IPS-18c (cell line): ENCODE results near the gene ERCC4.

Experiments used
- H3K4me3 ChIP-seq: 2 replicates; pipeline ENCODE4 v1.7.0; 2013; ENCODE audit warnings: low read depth, mild to moderate bottlenecking, low read length, moderate library complexity; ENCODE audit not compliant: insufficient read depth
- H3K9me3 ChIP-seq: one replicate; pipeline ENCODE4 v1.6.1; 2013; ENCODE audit warnings: mild to moderate bottlenecking, low read length, moderate library complexity; ENCODE audit not compliant: control insufficient read depth, insufficient read depth

Gene ERCC4

DNA sequence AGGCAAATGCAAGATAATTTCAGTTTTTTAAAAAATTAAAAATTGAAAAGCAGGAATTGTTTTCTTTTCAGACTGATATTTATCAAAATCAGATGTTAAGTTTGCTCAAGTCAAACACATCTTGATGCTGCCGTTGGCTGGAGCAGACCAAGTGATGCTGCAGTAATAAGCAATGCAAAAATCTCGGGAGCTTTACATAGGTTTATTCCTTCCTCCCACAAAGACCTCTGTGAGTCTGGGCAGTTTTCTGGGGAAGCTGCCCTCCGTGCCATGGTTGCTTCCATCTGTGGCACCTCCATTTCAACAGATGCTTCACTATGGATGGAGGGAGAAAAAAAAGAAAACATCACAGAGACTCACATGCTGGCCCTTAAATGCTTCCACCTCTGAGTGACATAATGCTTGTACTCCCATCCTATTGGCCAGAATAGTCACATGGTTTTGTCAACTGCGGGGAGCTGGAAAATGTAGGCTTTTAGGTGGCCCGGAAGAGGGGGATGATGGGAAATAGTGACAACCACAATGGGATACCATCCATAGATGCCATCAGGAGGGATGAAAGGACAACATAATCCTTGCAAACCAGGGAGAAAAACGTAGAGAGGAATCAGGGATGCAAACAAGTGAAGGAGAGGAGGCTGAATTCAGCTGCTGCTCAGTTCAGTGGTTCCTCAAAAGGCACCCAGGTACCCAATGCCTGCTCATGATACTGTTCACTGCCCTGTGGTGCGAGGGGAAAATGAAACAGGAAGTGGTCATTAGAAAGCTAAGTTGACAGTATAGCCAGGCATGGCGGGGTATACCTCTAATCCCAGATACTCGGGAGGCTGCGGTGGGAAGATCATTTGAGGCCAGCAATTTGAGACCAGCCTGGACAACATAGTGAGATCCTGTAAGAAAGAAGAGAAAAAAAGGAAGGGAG, 13.5 kb upstream of the ERCC4 start:
- Histone ChIP-seq H3K4me3 (no peak overlapping the region), H3K9me3 (peaks cover 4% of the 10 kb centered on the region)

DNA sequence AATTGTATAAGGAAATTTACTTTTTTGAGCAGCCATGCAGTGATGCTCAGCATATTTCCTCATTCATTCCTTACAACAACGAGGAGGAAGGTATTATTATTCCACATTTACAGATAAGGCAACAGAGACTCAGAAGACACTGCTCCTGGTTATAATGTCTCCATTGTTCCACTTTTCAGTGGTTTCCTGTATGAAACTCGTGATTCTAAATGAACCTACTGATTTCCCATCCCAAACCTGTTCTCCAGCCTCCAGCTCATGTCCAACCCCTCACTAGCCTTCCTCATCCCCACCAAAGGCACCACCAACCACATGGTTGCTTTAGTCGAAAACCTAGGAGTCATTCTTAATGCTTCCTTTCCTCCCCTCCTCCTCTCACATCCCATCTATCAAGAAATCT, 12.5 kb upstream of the ERCC4 start:
- H3K9me3 ChIP-seq, result peaks cover 4% of the 10 kb centered on the region
- no peak overlapping the region for H3K4me3 ChIP-seq

- H3K9me3 ChIP-seq, result peaks cover 4% of the 10 kb centered on the region
- no peak overlapping the region for H3K4me3 ChIP-seq
Measured at GRCh38 chr16:13909069-13909468, 10.9 kb upstream of the ERCC4 start.

DNA sequence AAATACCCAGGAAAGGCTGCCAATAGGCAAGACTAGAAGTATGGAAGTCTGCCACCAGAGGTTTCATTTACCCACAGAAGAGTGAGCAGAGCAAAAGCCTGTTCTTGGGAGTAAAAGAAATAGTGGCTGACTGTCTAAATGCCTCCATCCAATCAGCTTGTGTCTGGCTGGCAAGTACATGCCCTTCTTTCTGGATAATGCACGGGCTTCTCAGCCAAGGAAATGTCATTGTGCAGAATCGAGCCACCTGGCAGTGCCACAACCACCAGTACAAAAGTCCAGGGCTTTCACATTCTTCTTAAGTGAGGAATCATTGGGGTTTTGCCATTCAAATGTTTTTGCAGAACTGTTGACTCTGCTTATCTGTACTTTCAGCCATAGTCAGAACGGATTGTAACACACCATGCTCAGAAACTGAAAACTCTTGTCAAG, 10.1 kb upstream of the ERCC4 start:
- Histone ChIP-seq H3K4me3 (no peak overlapping the region), H3K9me3 (peaks cover 4% of the 10 kb centered on the region)

GRCh38 chr16:13911306-13911705, 8.6 kb upstream of the ERCC4 start:
- no peak overlapping the region for H3K4me3 ChIP-seq
- H3K9me3 ChIP-seq, result peaks cover 2% of the 10 kb centered on the region

- Histone ChIP-seq H3K4me3 (no peak overlapping the region), H3K9me3 (peaks cover 2% of the 10 kb centered on the region)
Measured at GRCh38 chr16:13911871-13912270, 8.1 kb upstream of the ERCC4 start.

GRCh38 chr16:13912891-13913290, 7.1 kb upstream of the ERCC4 start:
- Histone ChIP-seq H3K4me3 (no peak overlapping the region), H3K9me3 (peaks cover 1% of the 10 kb centered on the region)

- no peak overlapping the region for H3K4me3 ChIP-seq
- no peaks in the 10 kb centered on the region for H3K9me3 ChIP-seq
Measured at GRCh38 chr16:13913374-13914292, 6.3 kb upstream of the ERCC4 start.

DNA sequence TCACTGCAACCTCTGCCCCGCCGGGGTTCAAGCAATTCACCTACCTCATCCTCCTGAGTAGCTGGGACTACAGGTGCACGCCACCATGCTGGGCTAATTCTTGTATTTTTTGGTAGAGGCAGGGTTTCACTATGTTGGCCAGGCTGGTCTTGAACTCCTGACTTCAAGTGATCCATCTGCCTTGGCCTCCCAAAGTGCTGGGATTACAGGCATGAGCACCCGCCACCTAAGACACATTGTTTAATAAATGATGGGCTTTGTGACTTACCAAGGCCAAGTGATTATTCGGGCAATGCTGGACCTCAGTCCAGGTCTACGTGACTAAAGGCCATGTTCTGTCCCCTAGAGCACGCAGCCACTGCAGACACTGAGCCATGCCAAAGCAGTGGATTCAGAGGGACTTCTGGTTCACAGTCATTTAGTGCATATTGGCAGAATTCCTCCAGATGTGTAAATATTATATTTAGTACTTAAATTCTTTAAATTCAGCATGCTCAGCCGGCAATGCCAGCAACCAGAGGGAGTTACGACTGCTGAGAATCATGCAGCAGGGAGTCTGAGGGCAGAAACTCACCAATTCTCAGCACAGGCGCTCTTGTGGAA, 4.8 kb upstream of the ERCC4 start:
- Histone ChIP-seq H3K4me3 (no peak overlapping the region), H3K9me3 (no peaks in the 10 kb centered on the region)

- Histone ChIP-seq H3K4me3 (no peak overlapping the region; the same call in 1 of the 2 replicates), H3K9me3 (no peaks in the 10 kb centered on the region)
Measured at GRCh38 chr16:13919330-13919682, 648 bp upstream of the ERCC4 start.

- H3K9me3 ChIP-seq, result no peaks in the 10 kb centered on the region
- peak overlapping the region; percentile 92 for H3K4me3 ChIP-seq
Measured at GRCh38 chr16:13920510-13920818, 510 bp downstream of the ERCC4 start.

DNA sequence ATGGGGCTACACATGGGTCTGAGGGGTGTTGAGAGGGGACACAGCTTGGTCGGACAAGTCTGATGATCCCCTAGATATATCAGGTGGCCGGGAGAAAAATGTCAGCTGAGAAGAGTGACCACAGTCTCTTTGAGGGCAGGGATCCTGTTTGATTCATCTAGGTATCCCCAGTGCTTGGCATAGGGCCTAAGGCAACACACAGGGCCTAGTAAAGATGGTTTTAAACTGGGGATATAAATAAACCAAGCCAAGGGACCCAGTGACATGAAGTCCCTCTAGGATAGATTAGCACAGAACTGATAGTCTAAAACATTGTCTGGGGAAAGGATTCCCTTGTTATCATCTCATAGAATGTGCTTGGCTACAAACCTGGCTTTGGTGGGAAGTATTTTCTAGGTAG, 1.4 kb downstream of the ERCC4 start:
- Histone ChIP-seq H3K9me3 (no peaks in the 10 kb centered on the region), H3K4me3 (peak overlapping the region; percentile 92; the same call in 1 of the 2 replicates)

GRCh38 chr16:13923703-13924298, 3.8 kb downstream of the ERCC4 start:
- H3K4me3 ChIP-seq, result no peak overlapping the region
- no peaks in the 10 kb centered on the region for H3K9me3 ChIP-seq

DNA sequence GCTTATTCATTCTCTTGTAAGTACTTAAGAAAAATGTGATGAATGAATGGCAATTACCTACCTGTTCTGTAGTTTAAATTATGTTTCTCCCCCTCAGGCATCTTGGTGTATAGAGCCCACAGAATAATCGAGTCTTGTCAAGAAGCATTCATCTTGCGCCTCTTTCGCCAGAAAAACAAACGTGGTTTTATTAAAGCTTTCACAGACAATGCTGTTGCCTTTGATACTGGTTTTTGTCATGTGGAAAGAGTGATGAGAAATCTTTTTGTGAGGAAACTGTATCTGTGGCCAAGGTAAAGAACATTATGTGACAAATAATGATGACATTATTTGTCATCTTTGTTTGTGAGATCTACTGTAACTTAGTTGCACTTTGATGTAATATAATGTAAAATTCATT, 6.5 kb downstream of the ERCC4 start:
- H3K4me3 ChIP-seq, result no peak overlapping the region
- no peaks in the 10 kb centered on the region for H3K9me3 ChIP-seq

DNA sequence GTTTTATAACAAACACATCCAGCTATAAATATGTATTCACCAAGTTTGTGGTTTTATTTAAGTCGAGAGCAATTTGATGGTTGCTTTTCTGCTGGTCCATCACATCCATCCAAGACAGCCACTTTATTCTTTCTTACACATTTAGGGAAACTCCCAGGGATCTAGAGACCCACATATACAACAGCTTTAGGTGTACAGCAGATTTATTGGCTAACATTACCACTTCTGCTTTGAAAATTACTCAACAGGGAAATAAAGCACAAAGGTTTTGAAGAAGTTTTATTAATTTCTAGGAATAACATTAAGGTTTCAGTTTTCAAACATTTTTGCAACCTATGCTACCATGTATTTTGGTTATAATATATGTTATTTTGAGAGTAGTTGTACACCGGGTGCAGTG, 6.9 kb downstream of the ERCC4 start:
- Histone ChIP-seq H3K9me3 (no peaks in the 10 kb centered on the region), H3K4me3 (no peak overlapping the region)

- Histone ChIP-seq H3K4me3 (no peak overlapping the region), H3K9me3 (no peaks in the 10 kb centered on the region)
Measured at GRCh38 chr16:13928646-13929045, 8.7 kb downstream of the ERCC4 start.

DNA sequence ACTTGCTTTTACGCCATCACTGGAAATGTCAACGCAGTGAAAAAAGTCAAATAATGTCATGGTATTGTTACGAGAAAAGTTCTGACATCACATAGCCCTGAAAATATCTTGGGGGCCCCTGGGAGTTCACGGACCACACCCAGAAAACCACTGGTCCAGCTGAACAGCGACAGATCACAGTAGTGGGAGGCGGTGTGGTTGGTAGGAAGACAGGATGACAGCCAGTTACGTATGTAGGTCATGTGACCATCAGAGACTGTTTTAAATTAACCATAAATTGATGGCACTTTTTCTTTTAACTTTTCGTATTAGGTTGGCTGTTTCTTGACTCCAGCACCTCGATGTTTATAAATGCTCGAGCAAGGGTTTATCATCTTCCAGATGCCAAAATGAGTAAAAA, 11.9 kb downstream of the ERCC4 start:
- no peak overlapping the region for H3K4me3 ChIP-seq
- no peaks in the 10 kb centered on the region for H3K9me3 ChIP-seq
